ENCODE data around the gene PACRG. TPM values are rescaled to one million over a fixed set of nuclear protein-coding genes. Genes with fewer than 3 reads are reported as not detected.

Gene PACRG
- polyA plus RNA-seq, 3 donors, result not detected

DNA sequence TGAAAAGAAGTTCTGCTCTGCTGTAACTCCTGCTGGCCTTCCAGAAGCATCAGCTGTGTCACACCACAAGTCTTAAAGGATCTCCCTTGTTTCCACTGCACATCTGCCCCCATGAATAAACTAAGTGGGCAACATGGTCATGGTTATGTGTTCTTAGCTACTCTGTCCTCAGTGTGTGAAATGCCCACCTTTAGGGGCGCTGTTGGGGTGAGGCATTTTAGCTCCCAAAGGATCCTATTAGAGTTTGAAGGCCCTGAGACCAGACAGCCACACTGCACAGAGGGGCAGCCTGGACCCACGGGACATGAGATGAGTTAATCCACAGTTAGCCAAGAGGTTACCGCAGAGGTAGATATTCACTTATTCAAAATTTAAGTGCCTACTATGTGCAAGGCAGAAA, 392.4 kb downstream of the PACRG start:
- intact Hi-C loops (cut with micrococcal nuclease), result no loop called here
- Mint-ChIP-seq H3K4me3 (no peak overlapping the region), H3K4me1 (peaks cover 4% of the 10 kb centered on the region), H3K27me3 (ENCODE audit: low read depth in 3 of 3) (peaks cover 0 to 2% (median 0%) of the 10 kb centered on the region in 3 donors), H3K9me3 (peaks cover 5 to 22% (median 11%) of the 10 kb centered on the region in 7 donors), H3K27ac (no peak overlapping the region), H3K36me3 (no peaks in the 10 kb centered on the region)
- Histone ChIP-seq H3K27me3 (ENCODE audit: control insufficient read depth in 2 of 2, insufficient read depth in 2 of 2, low read length in 2 of 2) (no peaks in the 10 kb centered on the region), H3K4me2 (replicated peaks; ENCODE audit: extremely low read depth, low read length, poor library complexity, severe bottlenecking) (no peak overlapping the region), H2AFZ (ENCODE audit: insufficient read depth, low read depth, low read length, poor library complexity, severe bottlenecking) (no peak overlapping the region), H3K9ac (ENCODE audit: insufficient read depth, low read length, poor library complexity, severe bottlenecking) (no peak overlapping the region), H3K27ac (ENCODE audit: low read depth in 1 of 2, low read length in 2 of 2) (no peak overlapping the region), H3K4me1 (ENCODE audit: control insufficient read depth in 1 of 2, insufficient read depth in 2 of 2, low read length in 2 of 2) (no peaks in the 10 kb centered on the region), H3K4me3 (replicated peaks in 1 of 3; ENCODE audit: low read depth in 2 of 3, low read length in 3 of 3) (no peak overlapping the region), H3K9me3 (replicated peaks in 1 of 2; ENCODE audit: control insufficient read depth in 1 of 2, insufficient read depth in 1 of 2, low read length in 2 of 2) (peaks cover 7 to 16% of the 10 kb centered on the region in 2 donors), H3K79me2 (ENCODE audit: insufficient read depth, low read length) (no peaks in the 10 kb centered on the region), H3K36me3 (replicated peaks in 1 of 2; ENCODE audit: control insufficient read depth in 1 of 2, insufficient read depth in 2 of 2, low read length in 2 of 2) (no peaks in the 10 kb centered on the region), H4K20me1 (ENCODE audit: insufficient read depth, low read length) (no peaks in the 10 kb centered on the region)
- TF ChIP-seq, protein P1, sequence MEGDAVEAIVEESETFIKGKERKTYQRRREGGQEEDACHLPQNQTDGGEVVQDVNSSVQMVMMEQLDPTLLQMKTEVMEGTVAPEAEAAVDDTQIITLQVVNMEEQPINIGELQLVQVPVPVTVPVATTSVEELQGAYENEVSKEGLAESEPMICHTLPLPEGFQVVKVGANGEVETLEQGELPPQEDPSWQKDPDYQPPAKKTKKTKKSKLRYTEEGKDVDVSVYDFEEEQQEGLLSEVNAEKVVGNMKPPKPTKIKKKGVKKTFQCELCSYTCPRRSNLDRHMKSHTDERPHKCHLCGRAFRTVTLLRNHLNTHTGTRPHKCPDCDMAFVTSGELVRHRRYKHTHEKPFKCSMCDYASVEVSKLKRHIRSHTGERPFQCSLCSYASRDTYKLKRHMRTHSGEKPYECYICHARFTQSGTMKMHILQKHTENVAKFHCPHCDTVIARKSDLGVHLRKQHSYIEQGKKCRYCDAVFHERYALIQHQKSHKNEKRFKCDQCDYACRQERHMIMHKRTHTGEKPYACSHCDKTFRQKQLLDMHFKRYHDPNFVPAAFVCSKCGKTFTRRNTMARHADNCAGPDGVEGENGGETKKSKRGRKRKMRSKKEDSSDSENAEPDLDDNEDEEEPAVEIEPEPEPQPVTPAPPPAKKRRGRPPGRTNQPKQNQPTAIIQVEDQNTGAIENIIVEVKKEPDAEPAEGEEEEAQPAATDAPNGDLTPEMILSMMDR (IDR thresholded peaks at IDR 0.05), result no peak
- DNase-seq, result no peak
- 85% methylated on average over 2 of the region's 3 CpGs for WGBS (ENCODE audit: insufficient coverage)

DNA sequence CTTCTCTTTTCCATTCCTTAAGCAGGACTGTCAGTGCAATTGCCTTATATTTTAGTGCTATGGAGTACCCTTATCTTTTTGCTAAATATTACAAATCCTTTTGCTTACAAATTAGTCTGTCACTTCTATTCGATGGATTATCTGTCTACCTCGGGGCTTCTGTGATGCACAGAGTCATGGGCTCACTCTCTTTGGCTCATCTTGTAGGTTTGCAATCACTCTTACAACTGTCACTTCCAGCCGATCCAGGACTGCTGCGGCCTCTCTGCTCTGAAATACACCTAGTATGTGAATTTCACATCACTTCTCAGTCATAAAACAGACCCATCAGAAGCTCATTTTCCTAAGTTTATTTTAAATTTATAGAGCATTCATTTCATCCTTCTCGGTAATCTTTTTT, 393.5 kb downstream of the PACRG start:
- Histone ChIP-seq H3K36me3 (replicated peaks in 1 of 2; ENCODE audit: control insufficient read depth in 1 of 2, insufficient read depth in 2 of 2, low read length in 2 of 2) (no peaks in the 10 kb centered on the region), H3K4me1 (ENCODE audit: control insufficient read depth in 1 of 2, insufficient read depth in 2 of 2, low read length in 2 of 2) (no peaks in the 10 kb centered on the region), H3K79me2 (ENCODE audit: insufficient read depth, low read length) (no peaks in the 10 kb centered on the region), H3K9me3 (replicated peaks in 1 of 2; ENCODE audit: control insufficient read depth in 1 of 2, insufficient read depth in 1 of 2, low read length in 2 of 2) (peaks cover 0 to 9% of the 10 kb centered on the region in 2 donors), H4K20me1 (ENCODE audit: insufficient read depth, low read length) (no peaks in the 10 kb centered on the region), H3K27me3 (ENCODE audit: control insufficient read depth in 2 of 2, insufficient read depth in 2 of 2, low read length in 2 of 2) (no peaks in the 10 kb centered on the region), H3K4me2 (replicated peaks; ENCODE audit: extremely low read depth, low read length, poor library complexity, severe bottlenecking) (no peak overlapping the region), H3K9ac (ENCODE audit: insufficient read depth, low read length, poor library complexity, severe bottlenecking) (no peak overlapping the region), H3K27ac (ENCODE audit: low read depth in 1 of 2, low read length in 2 of 2) (no peak overlapping the region), H2AFZ (ENCODE audit: insufficient read depth, low read depth, low read length, poor library complexity, severe bottlenecking) (no peak overlapping the region), H3K4me3 (replicated peaks in 1 of 3; ENCODE audit: low read depth in 2 of 3, low read length in 3 of 3) (no peak overlapping the region)
- WGBS (ENCODE audit: insufficient coverage), result 96% methylated on average over 5 of the region's 5 CpGs
- H3K27me3 Mint-ChIP-seq (ENCODE audit: low read depth in 3 of 3), result peaks cover 0 to under 1% (median 0%) of the 10 kb centered on the region in 3 donors
- DNase-seq, result no peak
- H3K36me3 Mint-ChIP-seq, result no peaks in the 10 kb centered on the region
- H3K4me3 Mint-ChIP-seq, result no peak overlapping the region
- TF ChIP-seq, protein P1 (IDR thresholded peaks at IDR 0.05), result no peak
- peaks cover 4% of the 10 kb centered on the region for H3K4me1 Mint-ChIP-seq
- H3K9me3 Mint-ChIP-seq, result peaks cover 3 to 21% (median 9%) of the 10 kb centered on the region in 7 donors
- intact Hi-C loops (cut with micrococcal nuclease), result no loop called here
- H3K27ac Mint-ChIP-seq, result no peak overlapping the region
